Nephron progenitor cell (in vitro differentiated cells): ENCODE measurements around the gene SOX18.

Experiments
- DNase-seq: peaks from one replicate; pipeline ENCODE4 v3.0.0; 2021
- H3K27ac Mint-ChIP-seq: 2 replicates; pipeline ENCODE4 v1.8.0; 2021; ENCODE audit warnings: mild to moderate bottlenecking, moderate library complexity, mixed read lengths
- H3K27me3 Mint-ChIP-seq: 2 replicates; pipeline ENCODE4 v1.8.0; 2021; ENCODE audit warnings: mild to moderate bottlenecking, low read depth, mixed read lengths; ENCODE audit not compliant: poor library complexity
- H3K36me3 Mint-ChIP-seq: 2 replicates; pipeline ENCODE4 v1.8.0; 2021; ENCODE audit warnings: low read depth, mixed read lengths
- H3K4me1 Mint-ChIP-seq: 2 replicates; pipeline ENCODE4 v1.8.0; 2021; ENCODE audit warnings: mixed read lengths
- H3K4me3 Mint-ChIP-seq: 2 replicates; pipeline ENCODE4 v1.8.0; 2021; ENCODE audit warnings: mild to moderate bottlenecking, moderate library complexity, mixed read lengths
- H3K9me3 Mint-ChIP-seq: 2 replicates; pipeline ENCODE4 v1.8.0; 2021; ENCODE audit warnings: mild to moderate bottlenecking, moderate library complexity, mixed read lengths
- CTCF ChIP-seq: fragments of 200-600 bp; sonication (generic); IDR thresholded peaks from 2 replicates; pipeline ENCODE4 v1.5.0; 2021; ENCODE audit warnings: antibody characterized with exemption

Gene SOX18

GRCh38 chr20:64052987-64053840 is 3.8 kb upstream of the SOX18 start:
- Mint-ChIP-seq H3K27me3 (peaks cover 31% of the 10 kb centered on the region), H3K4me3 (peak overlapping the region; percentile 25), H3K36me3 (no peaks in the 10 kb centered on the region), H3K9me3 (no peaks in the 10 kb centered on the region), H3K27ac (no peak overlapping the region), H3K4me1 (peaks cover 40% of the 10 kb centered on the region)
- no peak for TF ChIP-seq CTCF
- no peak for DNase-seq

DNA sequence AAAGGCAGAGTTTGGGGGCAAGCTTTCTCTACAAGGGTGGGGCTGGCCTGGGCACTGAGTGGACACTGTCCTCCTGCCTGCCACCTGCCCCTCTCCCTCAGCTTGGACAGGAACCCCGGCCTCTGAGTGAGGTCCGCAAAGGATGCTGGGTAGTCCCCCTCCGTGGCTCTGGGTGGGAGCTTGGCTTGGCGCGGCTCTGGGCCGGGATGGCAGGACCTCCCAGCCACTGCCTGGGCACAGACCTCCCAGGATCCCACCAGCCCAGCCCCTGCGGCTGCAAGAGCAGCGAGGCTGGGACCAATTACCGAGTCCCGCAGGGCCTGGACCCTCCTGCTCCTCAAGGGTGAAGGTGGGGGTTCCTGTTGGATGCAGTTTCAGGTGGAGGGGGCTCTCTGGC is 2.9 kb upstream of the SOX18 start:
- no peaks in the 10 kb centered on the region for H3K9me3 Mint-ChIP-seq
- H3K4me3 Mint-ChIP-seq, result no peak overlapping the region
- peaks cover 35% of the 10 kb centered on the region for H3K4me1 Mint-ChIP-seq
- H3K27me3 Mint-ChIP-seq, result peaks cover 40% of the 10 kb centered on the region
- no peaks in the 10 kb centered on the region for H3K36me3 Mint-ChIP-seq
- DNase-seq, result no peak
- no peak for TF ChIP-seq CTCF
- no peak overlapping the region for H3K27ac Mint-ChIP-seq

- Mint-ChIP-seq H3K9me3 (no peaks in the 10 kb centered on the region), H3K36me3 (no peaks in the 10 kb centered on the region), H3K27me3 (peaks cover 46% of the 10 kb centered on the region), H3K4me1 (peaks cover 35% of the 10 kb centered on the region), H3K4me3 (no peak overlapping the region), H3K27ac (no peak overlapping the region)
- DNase-seq, result no peak
- TF ChIP-seq CTCF, result no peak
Observed at GRCh38 chr20:64051561-64052325, 2.3 kb upstream of the SOX18 start.

GRCh38 chr20:64051033-64051452 is 1.6 kb upstream of the SOX18 start:
- no peak for DNase-seq
- Mint-ChIP-seq H3K4me1 (peaks cover 41% of the 10 kb centered on the region), H3K27ac (no peak overlapping the region), H3K36me3 (no peaks in the 10 kb centered on the region), H3K9me3 (no peaks in the 10 kb centered on the region), H3K27me3 (peaks cover 53% of the 10 kb centered on the region), H3K4me3 (no peak overlapping the region)
- TF ChIP-seq CTCF, result no peak

DNA sequence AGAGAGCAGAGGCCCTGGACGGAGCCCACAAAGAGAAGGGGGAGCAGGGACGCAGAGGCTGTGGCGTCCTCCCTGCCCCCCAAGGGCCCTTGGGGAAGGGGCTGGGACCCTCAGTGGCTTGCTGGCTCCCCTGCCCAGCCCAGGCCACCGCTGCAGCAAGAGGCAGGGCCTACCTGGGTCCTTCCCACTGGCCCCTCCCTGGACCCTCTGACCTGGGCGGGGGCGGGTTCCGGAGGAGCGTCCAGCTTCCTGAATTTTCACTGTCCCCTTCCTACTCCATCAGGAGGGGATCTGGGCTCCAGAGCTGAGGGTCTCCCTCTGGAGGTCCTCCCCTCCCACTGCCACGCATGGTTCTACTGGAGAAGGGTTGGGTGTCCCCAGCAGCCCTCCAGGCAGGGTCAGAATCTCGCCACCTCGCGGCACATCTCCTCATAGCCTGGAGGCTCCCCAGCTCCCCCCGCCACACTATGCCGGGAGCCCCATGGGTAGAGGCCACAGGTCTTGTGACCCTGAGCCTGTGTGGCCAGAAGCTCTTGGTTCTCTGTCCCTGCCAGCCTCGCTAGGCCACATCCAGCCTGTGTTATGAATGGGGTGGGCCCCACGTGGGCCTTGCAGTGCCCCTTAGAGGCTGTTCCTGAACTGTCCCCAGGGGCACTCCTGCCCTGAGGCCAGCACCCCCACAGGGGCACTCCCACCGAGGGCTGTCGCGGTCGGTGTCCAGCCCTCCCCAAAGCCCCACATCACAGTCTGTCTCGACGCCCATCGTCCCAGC is 1.0 kb upstream of the SOX18 start:
- Mint-ChIP-seq H3K4me1 (peaks cover 46% of the 10 kb centered on the region), H3K27ac (no peak overlapping the region), H3K4me3 (no peak overlapping the region), H3K27me3 (peaks cover 59% of the 10 kb centered on the region), H3K36me3 (no peaks in the 10 kb centered on the region), H3K9me3 (no peaks in the 10 kb centered on the region)
- DNase-seq, result no peak
- no peak for TF ChIP-seq CTCF
